Astrocyte (in vitro differentiated cells and primary cell): ENCODE measurements around the gene NKAIN4.

Experiments used
- CTCF ChIP-seq: IDR thresholded peaks from 2 replicates; pipeline ENCODE4 v1.5.1; 2011; ENCODE audit warnings: low read depth, mild to moderate bottlenecking, inconsistent platforms, low read length, moderate library complexity; ENCODE audit not compliant: insufficient read depth
- EZH2 ChIP-seq: IDR thresholded peaks from 2 replicates; pipeline ENCODE4 v1.6.1; 2012; ENCODE audit warnings: mild to moderate bottlenecking, low read length, inconsistent platforms; ENCODE audit not compliant: insufficient read depth

- no peak for TF ChIP-seq CTCF
- TF ChIP-seq EZH2, result no peak
These were observed 41.5 kb downstream of the NKAIN4 start for GRCh38 chr20:63212792-63213191.
